ENCODE measurements around the gene APEH.

GRCh38 chr3:49705390-49705960 is 31.3 kb downstream of the APEH start:
- TF ChIP-seq CTCF (IDR thresholded peaks at IDR 0.05; ENCODE audit: low read length) (no peak), EZH2 (IDR thresholded peaks at IDR 0.05; ENCODE audit: borderline replicate concordance, low read length) (no peak)

Data from OCI-LY1 (cell line).